Activated CD4-positive, CD25-positive, alpha-beta regulatory T cell treated with anti-CD3 and anti-CD28 coated beads, Interleukin-2, amount 50 U/mL, for 24 hours (primary cell): Measurements from ENCODE around the gene TMEM53.

Source experiments
- ATAC-seq, 2 donors: fragments of 150-1000 bp; cut with Tn5 transposase; one replicate each; pipeline ENCODE4 v1.10.0; 2021; ENCODE audit warnings: mild to moderate bottlenecking in 1 of 2, moderate library complexity in 1 of 2

Gene TMEM53

DNA sequence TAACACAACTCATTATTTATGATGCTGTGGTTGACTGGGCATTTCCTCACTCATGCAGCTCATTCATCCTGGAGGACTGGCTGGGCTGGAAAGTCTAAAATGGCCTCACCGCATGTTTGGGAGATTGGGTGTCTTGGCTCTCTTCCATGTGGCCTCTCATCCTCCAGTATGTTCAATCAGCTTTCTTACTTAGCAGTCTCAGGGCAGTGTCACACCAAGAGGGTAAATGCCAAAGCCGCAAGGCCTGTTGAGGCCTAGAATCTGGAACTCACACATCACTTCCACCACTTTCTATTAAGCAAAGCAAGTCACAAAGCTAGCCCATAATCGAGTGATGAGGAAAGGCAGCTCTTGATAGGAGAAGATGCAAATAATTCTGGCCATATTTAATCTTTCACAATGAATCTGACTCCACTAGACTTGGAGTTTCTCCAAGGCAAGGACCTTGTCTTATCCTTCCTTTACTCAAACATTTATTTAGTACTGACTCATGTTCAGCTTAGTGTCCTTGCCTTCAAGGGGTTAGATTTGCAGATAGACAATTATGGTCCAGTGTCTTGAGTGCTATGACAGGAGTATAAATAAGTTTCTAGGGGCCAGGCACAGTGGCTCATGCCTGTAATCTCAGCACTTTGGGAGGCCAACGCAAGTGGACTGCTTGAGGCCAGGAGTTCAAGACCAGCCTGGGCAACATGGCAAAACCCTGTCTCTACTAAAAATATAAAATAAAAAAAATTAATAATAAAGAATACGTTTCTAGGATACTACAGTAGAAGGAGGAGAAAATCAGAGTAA lies 45.1 kb downstream of the TMEM53 start:
- ATAC-seq: no peak

DNA sequence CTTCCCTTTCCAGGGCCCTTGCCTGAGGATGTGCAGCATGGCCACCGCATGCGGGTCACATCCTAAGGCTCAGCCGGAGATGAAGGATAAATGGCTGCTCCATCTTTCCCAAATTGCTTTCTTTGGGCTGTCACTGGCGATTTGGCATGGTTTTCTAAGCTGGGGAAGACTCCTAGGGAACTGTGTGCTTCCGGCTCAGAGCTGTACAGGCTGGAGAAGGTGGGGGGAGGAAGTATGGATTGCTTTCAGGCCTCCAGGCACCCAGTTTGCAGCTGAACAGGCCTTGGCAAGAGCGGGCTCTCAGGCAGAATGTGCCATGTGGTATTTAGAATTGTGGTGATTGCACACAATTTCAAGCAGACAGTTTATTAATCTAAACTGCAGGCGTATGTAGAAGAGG lies 48.9 kb downstream of the TMEM53 start:
- no peak for ATAC-seq

DNA sequence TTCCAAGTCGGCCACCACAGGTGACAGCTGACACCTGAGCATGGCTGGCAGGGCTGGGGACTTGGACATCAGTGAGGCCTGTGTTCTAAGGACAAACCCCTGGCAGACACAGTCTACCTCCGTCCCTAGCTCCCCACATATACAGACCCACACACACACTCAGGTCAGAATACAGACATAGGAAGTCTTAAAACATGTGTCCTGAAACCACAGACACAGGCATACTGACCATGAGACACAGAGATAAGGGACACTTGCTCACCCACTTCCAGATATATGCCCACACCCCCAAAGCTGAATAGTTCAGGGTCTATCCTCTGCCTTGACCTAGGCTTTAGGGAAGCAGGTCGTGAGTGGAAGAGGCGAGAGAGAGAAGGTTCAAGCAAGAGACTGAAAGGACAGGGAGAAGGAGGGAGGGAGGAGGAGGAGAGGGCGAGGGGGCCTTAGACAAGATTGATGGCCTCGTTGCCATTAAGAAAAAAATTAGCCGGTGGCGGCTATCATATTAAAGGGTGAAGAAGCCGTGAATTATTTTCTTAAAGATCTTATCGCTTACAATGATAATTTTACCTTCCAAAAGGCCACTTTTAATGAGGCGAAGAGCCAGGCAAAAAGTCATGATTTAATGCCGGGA lies 49.9 kb downstream of the TMEM53 start:
- ATAC-seq: no peak

DNA sequence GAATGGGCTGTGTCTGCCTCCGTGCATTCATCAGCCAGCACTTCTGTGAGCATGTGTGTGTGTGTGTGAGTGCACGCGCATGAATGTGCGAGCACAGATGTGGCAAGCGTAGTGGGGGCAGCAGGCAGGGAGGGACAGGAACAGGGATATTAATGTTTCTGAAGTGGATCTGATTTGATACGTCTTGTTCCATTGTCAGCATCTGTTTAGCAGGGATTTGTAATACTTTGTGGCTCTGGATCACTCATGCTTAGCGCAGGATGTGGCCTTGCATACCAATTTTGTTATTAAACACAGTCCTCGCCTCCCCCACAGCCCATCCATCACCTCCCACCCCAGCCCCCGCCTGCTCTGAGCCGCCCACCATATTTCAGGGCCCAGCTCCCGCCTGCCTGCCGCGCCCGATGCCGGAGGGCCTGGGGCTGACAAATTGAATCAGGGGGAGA lies 52.4 kb downstream of the TMEM53 start:
- ATAC-seq: no peak

DNA sequence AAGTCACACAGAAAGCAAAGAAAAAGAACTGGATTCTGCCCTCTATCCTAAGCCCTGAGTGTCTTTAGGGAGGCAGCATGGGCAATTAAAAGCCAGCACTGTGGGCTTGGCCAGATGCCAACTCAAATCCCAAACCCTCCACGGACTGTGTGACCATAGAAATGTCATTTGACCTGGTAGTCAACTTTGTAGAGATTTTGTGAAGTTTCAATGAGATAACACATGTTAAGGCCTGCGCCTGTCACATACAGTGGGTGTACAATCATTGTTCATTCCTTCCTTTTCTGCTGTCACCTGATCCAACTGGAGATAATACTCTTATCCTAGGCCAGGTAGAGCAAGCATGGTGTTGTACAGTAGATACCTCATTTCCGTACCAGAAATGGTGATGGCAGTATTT lies 54.2 kb downstream of the TMEM53 start:
- ATAC-seq: no peak

DNA sequence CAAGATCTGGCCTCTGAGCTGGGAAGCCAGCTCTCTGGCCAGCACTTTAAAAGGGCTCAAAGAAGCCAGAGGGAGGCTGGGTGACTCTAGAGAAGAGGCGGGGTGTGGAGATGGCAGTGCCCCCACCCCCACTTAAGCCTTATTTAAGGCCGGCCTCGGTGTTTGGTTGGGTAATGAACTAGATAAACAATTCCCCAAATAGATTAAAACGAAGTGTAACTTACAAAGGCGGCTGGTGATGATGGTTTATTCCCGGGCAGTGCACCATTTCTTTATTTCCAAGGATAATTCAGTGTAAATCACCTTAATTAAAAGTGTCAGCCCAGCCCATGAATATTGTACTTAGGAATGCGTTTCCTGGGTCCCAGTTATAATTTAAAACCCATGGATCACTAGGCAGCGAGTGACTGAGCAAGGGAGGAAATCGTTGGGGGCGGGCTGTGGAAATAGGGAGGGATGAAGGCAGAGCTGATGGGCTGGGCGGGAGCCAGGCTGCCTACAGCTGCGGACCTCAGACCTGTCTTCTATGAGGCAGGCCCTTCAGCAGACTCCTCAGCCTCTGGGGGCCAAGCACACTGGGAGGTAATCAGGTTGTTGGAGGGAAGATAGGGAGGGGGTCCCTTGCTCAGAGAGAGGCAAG lies 54.9 kb downstream of the TMEM53 start:
- no peak for ATAC-seq

DNA sequence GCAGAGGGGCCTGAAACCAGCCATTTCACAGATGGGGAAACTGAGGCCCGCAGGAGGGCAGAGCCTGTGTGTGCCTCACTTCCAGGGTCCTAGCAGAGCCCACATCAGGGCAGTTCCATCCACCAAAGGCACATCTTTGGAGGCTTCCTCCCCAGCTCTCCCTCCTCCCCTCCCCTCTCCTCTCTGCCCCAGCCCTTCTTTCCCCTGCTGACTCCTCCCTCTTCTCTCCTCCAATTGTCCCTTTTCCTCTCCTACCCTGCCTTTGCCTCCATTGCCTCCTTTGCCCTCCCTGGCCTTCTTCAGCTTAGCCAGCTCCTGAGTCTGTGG lies 56.6 kb downstream of the TMEM53 start:
- ATAC-seq: no peak

DNA sequence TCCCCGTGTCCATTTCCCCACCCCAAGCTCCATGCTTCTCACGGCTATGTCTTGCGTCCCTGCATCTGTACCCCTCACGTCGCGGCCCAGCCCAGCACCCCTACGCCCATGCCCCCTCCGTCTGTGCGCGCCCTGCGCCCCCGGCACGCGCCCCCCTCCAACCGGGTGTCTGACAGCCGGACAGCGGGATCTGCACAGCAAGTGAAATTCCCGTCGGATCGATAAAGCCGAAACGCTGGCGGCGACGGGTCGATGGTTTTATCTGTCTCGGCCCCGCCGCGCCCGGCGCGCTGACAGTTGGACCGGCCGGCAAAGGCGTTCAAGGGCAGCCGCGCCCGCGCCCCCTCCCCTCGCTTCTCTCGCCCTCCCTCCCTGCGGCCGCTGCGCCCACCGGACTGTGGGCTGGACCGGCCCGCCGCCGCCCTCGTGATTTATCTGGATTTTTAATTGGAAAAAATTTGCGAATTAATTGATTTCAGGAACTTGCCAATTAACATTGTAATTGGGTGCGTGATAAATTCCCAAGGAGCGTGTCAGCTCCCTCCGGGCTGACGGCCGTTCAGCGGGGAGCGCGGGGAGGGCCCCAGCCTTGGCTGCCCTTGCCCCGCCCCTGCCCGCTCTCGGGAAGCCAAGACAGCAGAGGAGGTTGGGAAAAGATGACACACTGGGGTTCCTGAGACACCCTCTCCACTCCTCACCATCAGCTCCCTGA lies 57.1 kb downstream of the TMEM53 start:
- ATAC-seq: no peak

DNA sequence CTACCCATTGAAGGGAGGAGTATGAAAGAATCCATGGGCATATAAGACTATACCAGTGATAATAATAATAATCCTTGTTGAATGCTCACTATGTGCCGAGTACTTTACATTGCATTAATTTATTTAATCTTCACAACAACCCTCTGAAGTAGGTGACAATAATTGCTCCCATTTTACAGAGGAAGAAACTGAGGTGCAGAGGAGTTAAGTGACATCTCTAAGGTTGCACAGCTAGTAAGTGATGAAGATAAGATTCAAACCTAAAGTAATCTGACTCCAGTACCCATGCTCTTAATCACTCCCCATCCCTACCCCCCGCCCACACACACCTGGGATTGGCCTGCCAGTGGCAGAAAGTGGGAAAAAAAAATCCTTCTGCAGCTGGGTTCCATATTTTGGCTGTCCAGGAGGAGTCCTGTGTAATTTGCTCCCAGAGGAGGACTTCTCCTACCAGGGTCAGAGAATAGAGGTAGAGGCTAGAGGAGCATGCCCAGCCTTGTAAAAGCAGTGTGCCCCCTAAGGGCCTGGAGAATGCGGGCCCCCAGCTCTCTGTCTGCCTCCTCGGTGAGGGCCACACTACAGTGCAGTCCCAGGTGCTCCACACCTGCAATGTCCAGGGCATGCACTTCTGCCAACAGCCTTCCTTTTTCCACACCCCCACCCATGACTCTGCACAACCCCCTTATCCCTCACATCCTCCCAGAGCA lies 57.8 kb downstream of the TMEM53 start:
- ATAC-seq: no peak

DNA sequence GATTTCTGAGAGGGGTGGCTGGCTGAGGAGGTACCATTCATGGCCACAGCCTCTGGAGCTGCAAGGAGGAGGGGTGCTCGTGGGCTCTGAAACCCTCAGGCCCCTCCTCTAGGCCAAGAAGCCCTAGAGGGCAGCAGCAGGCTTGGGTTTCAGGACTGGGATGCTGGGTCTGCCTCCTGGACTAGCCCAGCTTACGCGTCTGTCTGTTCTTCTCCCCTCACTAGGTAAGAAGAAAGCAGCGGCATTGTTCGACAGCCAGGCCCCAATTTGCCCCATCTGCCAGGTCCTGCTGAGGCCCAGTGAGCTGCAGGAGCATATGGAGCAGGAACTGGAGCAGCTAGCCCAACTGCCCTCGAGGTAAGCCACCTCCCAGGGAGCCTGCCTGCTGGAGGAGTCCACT lies 60.3 kb downstream of the TMEM53 start:
- no peak for ATAC-seq

DNA sequence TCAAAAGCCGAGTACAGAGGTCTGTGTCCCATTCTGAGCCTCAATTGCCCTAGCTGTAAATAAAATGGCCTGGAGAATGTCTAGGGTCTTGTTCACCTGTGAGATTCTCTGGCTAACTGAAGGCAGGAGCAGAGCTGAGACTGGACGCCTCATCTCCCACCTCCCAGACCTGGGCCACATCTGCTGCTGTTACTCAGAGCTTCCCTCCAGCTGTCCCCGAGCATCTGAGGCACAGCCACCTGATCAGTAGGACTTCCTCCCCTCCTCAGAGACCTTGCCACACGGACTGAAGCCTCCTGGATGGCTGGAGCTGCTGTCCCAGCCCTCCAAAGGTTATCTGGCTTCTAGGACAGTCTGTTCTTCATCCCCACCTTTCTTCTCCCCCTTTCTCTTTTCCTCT lies 62.4 kb downstream of the TMEM53 start:
- ATAC-seq: no peak

DNA sequence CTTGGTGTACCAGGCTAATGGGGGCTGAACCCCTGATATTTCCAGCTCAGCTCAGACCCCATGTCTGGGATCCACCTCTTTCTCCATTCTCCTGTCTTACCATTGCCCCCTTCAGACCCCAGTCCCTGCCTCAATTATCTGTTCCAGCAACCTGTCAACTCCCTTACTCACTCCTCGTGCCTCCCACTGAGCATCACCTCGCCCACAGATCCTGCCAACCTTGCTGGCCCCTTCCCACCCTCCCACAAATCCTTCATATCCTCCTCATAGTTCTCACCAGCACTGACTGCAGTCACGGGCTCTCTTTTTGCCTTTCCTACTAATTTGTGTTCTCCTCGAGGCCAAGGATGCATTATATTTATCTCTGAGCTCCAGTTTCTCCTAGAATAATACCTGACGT lies 62.9 kb downstream of the TMEM53 start:
- ATAC-seq: no peak

DNA sequence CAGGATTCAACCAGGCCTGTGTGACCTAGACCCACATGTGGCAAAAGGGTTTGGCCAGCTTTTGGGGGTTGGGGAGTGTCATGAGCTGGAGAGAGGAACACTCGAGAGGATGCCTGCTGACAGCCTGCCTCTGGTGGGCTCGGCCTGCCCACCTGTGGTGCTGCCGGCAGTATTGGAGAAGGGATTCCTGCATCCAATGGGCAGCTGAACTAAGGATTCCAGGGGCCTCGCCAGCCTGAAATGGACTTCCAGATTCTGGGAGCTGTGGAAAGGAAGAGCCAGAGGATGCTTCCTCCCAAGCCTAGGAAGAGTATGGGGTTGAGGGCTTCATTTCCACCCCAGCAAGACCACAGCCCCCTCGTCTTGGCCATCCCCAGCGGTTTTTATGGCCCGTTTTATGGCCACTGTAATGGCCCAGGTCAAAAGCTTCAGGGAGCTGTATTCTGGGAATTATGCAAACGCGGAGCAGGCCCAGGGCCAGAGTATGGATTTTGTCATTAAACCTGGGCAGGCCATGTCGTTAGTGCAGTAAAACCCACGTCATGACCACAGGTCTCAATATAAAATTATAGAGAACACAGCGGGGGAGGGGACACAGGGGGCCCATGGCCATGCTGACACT lies 63.6 kb downstream of the TMEM53 start:
- no peak for ATAC-seq

DNA sequence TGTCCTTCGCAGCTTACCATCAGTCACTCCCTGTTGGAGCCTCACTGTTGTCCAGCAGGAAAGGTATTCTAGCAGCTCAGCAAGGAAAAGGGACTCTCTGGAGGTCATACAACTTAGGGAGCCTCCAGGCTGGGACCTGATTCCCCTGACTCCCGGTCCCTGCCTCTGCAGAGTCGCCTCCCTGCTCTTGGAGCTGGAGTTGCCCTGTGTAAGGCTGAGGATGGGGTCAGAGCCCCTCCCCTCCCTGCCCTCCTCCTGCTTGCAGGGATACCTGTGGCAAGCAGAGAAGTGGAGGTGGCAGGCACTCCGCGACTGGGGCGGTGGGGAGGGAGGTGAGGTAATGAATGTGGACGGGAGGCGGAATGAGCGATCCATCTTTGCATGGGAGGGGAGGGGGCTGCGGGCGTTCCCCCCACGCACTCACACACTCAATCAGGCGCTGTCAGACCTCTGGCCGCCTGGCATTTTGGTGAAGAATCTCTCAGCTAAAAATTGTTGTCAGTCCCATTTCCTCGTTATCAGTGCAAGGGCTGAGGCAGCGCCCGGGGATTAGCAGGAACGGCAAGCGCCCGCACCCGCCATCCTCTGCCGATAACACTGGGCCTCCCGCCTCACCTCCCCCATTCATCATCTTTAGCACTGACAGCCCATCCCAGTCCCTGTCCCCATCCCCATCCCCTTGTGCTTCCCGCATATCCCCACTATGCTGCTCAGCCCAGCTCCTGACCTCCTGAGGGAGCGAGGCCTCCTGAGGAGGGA lies 64.3 kb downstream of the TMEM53 start:
- no peak for ATAC-seq

DNA sequence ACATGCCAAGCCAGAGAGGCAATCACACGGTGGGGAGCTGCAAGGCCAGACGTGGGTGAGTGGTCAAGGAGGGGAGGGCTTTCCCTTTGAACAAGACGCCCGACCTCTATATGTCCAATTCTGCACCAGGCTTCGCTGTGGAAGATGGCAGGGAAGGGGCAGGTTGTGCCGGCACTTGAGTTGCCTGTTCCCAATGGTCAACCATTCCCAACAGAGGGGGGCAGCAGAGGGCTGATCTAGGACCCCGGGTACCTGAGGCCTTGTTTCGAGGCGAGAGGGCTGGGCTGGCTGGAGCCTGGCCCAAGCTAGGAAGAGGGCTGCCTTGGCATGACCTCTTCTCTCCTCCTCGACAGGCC lies 64.9 kb downstream of the TMEM53 start:
- ATAC-seq: no peak

DNA sequence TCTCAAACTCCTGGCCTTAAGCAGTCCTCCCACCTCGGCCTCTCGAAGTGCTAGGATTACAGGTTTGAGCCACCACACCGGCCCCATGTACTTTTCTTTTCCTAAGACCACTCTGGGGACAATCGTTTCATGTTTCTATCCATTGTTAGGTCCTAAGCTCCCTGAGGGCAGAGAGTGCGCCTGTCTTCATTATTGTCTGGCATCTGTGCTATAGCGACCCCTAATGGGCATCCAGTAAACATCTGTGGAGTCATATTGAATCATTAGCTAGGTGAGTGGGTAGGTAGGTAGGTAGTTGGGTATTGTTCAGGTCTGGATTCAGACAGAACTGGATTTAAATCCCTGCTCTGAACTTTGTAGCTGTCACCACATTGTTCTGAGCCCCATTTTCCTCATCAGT lies 66.1 kb downstream of the TMEM53 start:
- no peak for ATAC-seq

DNA sequence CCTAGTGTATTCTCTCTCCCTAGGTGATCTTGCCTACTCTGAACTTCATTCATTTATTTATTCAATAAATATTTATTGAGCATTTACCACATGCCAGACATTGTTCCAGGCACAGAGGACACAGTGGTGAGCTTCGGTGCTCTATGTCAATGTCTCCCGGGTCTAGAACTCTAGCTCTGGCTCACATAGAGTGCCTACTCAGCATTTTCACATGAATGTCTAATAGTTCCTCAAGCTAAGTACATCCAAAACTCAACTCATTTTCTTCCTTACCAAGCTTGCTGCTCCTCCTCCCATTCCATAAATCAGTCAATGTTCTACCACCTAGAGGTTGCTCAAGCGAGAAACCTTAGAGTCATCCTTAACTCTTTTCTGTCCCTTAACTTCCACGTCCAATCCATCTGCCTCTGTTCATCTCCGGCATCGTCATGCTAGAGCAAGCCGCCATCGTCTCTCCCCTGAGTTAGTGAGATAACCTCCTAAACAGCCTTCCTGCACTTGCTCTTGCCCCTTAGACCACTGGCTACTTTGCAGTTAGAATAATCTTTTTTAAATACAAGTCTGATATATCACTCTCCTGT lies 67.5 kb downstream of the TMEM53 start:
- no peak for ATAC-seq

DNA sequence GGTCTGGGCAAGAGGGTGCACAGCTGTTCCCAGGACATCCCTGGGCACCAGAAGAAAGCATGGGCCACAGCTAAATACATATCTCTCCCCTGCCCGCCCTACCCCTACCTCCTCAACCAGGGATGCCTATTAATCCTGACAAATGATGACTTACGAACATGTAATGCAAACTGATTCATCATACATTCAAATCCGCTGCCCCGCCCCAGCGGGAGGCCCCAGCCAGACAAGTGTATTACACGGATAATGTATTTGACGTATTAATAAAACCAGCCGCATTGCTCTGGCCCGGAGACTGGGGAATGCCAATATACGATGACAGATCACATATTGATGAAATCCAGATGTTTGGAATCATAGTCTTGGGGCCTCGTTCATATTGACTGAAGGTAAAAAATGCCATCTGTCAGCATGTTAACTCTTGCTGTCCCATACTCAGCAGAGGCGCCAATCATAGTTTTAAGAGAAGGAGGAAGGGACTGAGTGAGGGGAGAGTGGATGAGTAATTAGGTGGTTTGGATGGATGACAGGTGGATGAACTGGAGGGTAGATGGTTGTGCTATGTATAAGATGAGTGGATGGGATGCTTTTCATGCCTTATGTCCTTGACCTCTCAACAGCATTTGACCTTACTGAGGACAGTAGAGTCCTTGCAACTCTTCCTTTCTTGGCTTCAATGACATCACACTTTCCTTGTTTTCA lies 68.2 kb downstream of the TMEM53 start:
- no peak for ATAC-seq

DNA sequence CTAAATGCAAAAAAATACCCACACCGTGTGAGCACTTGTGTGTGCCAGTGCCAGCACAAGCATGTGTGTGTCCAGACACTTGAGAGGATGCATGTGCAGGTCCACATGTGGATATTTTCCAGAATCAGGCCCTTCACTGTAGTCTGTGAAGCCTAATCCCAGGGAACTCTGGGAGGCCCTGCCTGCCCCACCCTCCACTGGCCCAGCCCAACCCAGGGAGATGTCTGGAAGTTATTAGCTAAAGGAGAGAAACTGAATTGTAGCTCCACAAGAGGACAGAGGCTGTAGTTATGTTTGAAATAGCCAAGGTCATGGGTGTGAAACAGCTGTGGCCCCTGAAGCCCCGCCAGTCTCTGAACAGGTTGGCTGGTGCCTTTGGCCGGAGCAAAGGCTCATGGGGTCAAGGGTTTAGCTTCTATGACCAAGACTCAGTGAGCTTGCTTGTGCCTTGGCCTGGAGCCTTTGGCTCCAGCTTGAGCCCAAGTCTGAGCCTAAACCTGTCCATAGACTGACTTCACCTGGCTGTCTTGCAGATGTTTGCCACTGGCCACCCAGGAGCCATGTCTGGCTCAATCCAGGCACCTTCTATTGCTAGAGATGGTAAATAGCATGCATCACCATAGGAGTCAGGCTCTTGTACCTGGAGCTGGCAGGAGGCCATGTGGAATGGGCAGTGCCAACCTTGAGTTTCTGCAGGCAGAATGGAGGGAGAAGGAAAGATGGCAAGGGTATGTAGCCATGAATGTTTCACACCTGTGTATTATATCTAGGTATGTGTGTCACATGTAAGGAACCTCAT lies 69.9 kb downstream of the TMEM53 start:
- ATAC-seq: no peak

DNA sequence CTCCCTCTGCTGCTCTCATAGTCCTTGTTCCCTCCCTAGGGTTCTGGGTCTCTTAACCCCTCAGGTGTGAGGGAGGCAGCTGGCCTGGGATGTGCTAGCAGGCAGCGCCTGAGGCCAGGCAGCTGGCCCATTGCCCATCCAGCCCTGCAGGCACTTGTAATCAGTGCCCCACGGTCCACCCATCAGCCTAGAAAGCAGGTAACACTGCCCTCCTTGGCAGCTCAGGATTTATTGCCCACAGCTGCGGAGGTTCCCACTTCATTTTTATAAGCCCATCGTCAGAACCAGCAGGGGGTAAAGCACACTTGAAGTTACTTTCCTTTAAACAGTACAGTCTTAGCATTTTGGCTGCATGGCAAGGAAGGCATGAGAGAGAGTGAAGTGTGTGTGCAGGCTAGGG lies 70.6 kb downstream of the TMEM53 start:
- ATAC-seq: no peak
